Naive thymus-derived CD4-positive, alpha-beta T cell (primary cell): Measurements from ENCODE around the gene FYN. TPM values are rescaled to one million over a fixed set of nuclear protein-coding genes. Genes with fewer than 3 reads are reported as not detected.

Source experiments
- ATAC-seq: fragments of 150-1000 bp; cut with Tn5 transposase; 2 replicates; pipeline ENCODE4 v1.10.0; 2021; ENCODE audit warnings: mild to moderate bottlenecking, moderate library complexity
- CTCF ChIA-PET: fragments of 350-600 bp; sonication (Branson Sonifier 250); formaldehyde crosslinking; loops from one replicate; lab custom pipeline; 2021; ENCODE audit warnings: antibody characterized with exemption; lab: Charles Lee
- POLR2A ChIA-PET: fragments of 350-600 bp; sonication (Branson Sonifier 250); formaldehyde crosslinking; loops from one replicate; lab custom pipeline; 2021; ENCODE audit warnings: antibody characterized with exemption, inconsistent platforms; lab: Charles Lee
- DNase-seq, 9 donors: peaks; one replicate each; pipeline versions ENCODE4 v3.0.0 to v3.0.0-alpha.2; 2020 to 2022; ENCODE audit warnings: mixed read lengths in 1 of 9
- H3K27ac ChIP-seq: one replicate; pipeline ENCODE4 v1.7.0; 2013; ENCODE audit warnings: mild to moderate bottlenecking, low read depth, low read length, moderate library complexity
- H3K27me3 ChIP-seq, 2 donors: one replicate each; pipeline ENCODE4 v1.7.0; 2013; ENCODE audit warnings: low read length in 2 of 2, mild to moderate bottlenecking in 2 of 2, moderate library complexity in 2 of 2; ENCODE audit not compliant: control insufficient read depth in 2 of 2, insufficient read depth in 2 of 2
- H3K36me3 ChIP-seq, 3 experiments: 1 replicate in 2 of 3; 2 replicates in 1 of 3; pipeline ENCODE4 v1.7.0; 2013; ENCODE audit warnings: low read length in 3 of 3, mild to moderate bottlenecking in 3 of 3, moderate library complexity in 1 of 3; ENCODE audit not compliant: insufficient read depth in 3 of 3, control insufficient read depth in 2 of 3
- H3K4me1 ChIP-seq, 2 donors: one replicate each; pipeline ENCODE4 v1.7.0; 2013; ENCODE audit warnings: low read length in 2 of 2, mild to moderate bottlenecking in 2 of 2, moderate library complexity in 1 of 2; ENCODE audit not compliant: control insufficient read depth in 2 of 2, insufficient read depth in 2 of 2
- H3K4me3 ChIP-seq: 2 replicates; pipeline ENCODE4 v1.7.0; 2013; ENCODE audit warnings: mild to moderate bottlenecking, low read length
- H3K9me3 ChIP-seq, 3 experiments: 1 replicate in 2 of 3; 2 replicates in 1 of 3; pipeline ENCODE4 v1.7.0; 2013; ENCODE audit warnings: low read length in 3 of 3; ENCODE audit not compliant: control insufficient read depth in 2 of 3
- H3K27ac Mint-ChIP-seq, 9 donors: one replicate each; pipeline ENCODE4 v1.8.0; 2020 to 2022; ENCODE audit warnings: mixed read lengths in 9 of 9, mild to moderate bottlenecking in 8 of 9, moderate library complexity in 5 of 9, inconsistent platforms in 2 of 9
- H3K27me3 Mint-ChIP-seq, 5 donors: one replicate each; pipeline ENCODE4 v1.8.0; 2021 to 2022; ENCODE audit warnings: mixed read lengths in 5 of 5, mild to moderate bottlenecking in 1 of 5
- H3K36me3 Mint-ChIP-seq, 5 donors: one replicate each; pipeline ENCODE4 v1.8.0; 2020 to 2022; ENCODE audit warnings: mixed read lengths in 5 of 5, mild to moderate bottlenecking in 3 of 5, inconsistent platforms in 1 of 5
- H3K4me1 Mint-ChIP-seq, 7 donors: one replicate each; pipeline ENCODE4 v1.8.0; 2020 to 2022; ENCODE audit warnings: mixed read lengths in 7 of 7, mild to moderate bottlenecking in 3 of 7, inconsistent platforms in 1 of 7
- H3K4me3 Mint-ChIP-seq, 10 donors: one replicate each; pipeline ENCODE4 v1.8.0; 2020 to 2022; ENCODE audit warnings: mild to moderate bottlenecking in 10 of 10, mixed read lengths in 10 of 10, moderate library complexity in 6 of 10, inconsistent platforms in 2 of 10
- H3K9me3 Mint-ChIP-seq, 11 donors: one replicate each; pipeline ENCODE4 v1.8.0; 2020 to 2022; ENCODE audit warnings: mixed read lengths in 11 of 11, mild to moderate bottlenecking in 4 of 11, inconsistent platforms in 1 of 11, moderate library complexity in 1 of 11
- intact Hi-C, 2 donors: fragments of 100-400 bp; cut with micrococcal nuclease; formaldehyde crosslinking; loops; one replicate each; pipeline ENCODE4 v1.15.1; 2023
- polyA plus RNA-seq, 2 donors: library from polyadenylated mRNA; unstranded; fragments of 300-500 nt; fragmentation: Illumina TruSeq; gene quantifications; one replicate each; pipeline ENCODE4 v1.2.3, GENCODE V29; 2021
- total RNA-seq, 6 experiments: library from RNA in 5 of 6; stranded (reverse) in 5 of 6; gene quantifications; 1 replicate in 5 of 6; 2 replicates in 1 of 6; pipeline ENCODE4 v1.2.3 and lab custom pipeline; 2021 to 2026

The FYN gene
- total and polyA plus RNA-seq, 7 experiments from 2014 or later, result 200 to 720 (median 430) TPM

DNA sequence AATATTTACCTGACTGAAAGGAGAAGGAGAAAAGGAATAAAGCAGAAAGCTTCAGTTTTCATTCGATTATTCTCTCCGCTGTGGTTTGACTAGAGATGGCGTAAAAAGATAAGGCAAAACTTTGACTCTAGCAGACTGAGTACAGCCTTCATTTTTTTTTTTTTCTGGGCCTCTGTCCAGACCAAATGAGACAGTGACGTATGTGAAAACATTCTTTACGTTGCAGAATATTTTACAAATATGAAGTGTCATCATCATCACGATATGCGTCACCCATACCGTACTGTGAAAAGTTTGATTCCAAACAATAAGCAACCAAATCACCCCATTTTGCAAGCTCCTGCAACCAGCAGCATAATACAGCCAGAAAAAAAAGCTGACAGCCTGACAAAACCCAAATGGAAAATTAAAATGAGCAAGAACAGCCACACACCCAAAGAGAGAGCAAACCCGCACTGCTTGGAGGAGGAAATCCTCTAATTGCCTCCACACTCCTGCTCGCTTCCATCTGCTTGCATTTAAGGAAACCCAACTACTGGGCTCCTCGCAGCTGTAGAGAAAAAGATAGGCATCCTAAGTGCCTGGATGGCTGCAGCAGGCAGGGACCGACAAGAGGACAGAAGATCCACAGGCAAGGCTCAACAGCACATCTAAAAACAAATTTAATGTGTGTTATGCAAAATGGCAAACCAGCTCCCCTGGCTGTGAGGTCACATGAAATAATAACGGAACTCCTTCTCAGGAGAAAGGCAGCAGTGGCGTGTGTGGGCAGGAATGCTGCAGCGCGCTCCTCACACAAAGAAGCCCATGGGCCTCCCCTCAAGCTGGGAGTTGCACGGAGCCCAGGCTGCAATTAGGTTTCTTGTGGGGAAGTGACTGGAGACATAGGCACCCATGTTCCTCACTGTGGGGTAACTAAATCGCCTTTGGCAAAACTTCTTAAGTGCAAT is 113.1 kb downstream of the FYN start:
- ATAC-seq (peak; percentile 81), DNase-seq (peak in 7 of 9 donors; percentile 79 to 91 (median 87))
- Mint-ChIP-seq H3K36me3 (peaks cover 0 to 30% (median 16%) of the 10 kb centered on the region in 5 donors), H3K27me3 (no peaks in the 10 kb centered on the region), H3K9me3 (peaks cover 0 to 6% (median 0%) of the 10 kb centered on the region in 11 donors), H3K4me1 (peaks cover 60 to 98% (median 95%) of the 10 kb centered on the region in 7 donors), H3K4me3 (peak overlapping the region; percentile 79 to 95 (median 88)), H3K27ac (peak overlapping the region; percentile 94 to 100 (median 99))
- POLR2A ChIA-PET, result interaction anchor here (0.6 to 2.3 kb wide), 15 partner anchors 8 to 113 kb away, joined by 3 to 13 read pairs (median 4); partner anchors contain the start of gene FYN
- no peaks in the 10 kb centered on the region for H3K27me3 ChIP-seq
- peaks cover 69 to 92% of the 10 kb centered on the region in 2 donors for H3K4me1 ChIP-seq
- CTCF ChIA-PET, result interaction anchor here (0.6 to 1.2 kb wide), 7 partner anchors 20 to 248 kb away, joined by 3 to 5 read pairs (median 3); no protein-coding TSS in a partner anchor
- intact Hi-C loops, result loop anchor here (1.0 to 10.0 kb wide), 14 partner anchors 8 to 675 kb away; partner anchors contain the start of genes FAM229B (in 1 of the 2), FYN (in 1 of the 2), SLC16A10 (in 1 of the 2) and TUBE1 (in 1 of the 2)
- H3K27ac ChIP-seq, result peak overlapping the region; percentile 97
- H3K4me3 ChIP-seq, result peak overlapping the region; percentile 59
- H3K9me3 ChIP-seq, result no peaks in the 10 kb centered on the region
- H3K36me3 ChIP-seq, result peaks cover 0 to 4% (median 0%) of the 10 kb centered on the region in 3 experiments

DNA sequence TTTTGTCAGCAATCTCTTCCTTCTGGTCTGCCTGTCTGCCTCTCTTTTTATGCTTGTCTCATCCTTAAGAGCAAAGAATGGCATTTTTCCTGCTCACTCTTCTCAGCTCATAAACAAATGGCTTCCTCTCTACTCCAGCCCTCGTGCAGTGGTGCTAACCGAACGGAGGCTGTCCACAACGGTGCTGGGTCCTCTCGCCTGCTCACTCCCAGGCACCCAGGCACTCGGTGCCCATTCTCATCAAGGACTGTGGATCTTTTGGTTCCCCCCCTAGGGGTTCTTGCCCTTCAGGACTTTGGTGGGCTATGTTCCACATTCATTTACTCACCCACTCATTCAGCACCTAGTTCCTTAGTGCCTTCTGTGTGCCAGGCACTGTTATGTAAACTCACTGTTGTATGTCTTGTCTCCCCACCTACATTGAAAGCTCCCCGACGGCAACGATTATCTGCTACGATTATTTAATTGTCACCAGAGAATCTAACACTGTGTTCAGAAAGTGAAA is 113.9 kb downstream of the FYN start:
- Mint-ChIP-seq H3K4me3 (peak overlapping the region; percentile 79 to 95 (median 88)), H3K27me3 (no peaks in the 10 kb centered on the region), H3K36me3 (peaks cover 0 to 31% (median 13%) of the 10 kb centered on the region in 5 donors), H3K27ac (peak overlapping the region; percentile 94 to 100 (median 99)), H3K4me1 (peaks cover 59 to 98% (median 95%) of the 10 kb centered on the region in 7 donors), H3K9me3 (peaks cover 0 to 6% (median 0%) of the 10 kb centered on the region in 11 donors)
- DNase-seq (peak in 1 of 9 donors; percentile 39), ATAC-seq (peak; percentile 16)
- Histone ChIP-seq H3K27ac (peak overlapping the region; percentile 97), H3K27me3 (no peaks in the 10 kb centered on the region), H3K9me3 (no peaks in the 10 kb centered on the region), H3K4me3 (peak overlapping the region; percentile 59), H3K36me3 (peaks cover 0 to 4% (median 0%) of the 10 kb centered on the region in 3 experiments), H3K4me1 (peaks cover 69 to 92% of the 10 kb centered on the region in 2 donors)
- ChIA-PET CTCF (interaction anchor here (0.6 to 1.3 kb wide), 6 partner anchors 49 to 249 kb away, joined by 3 to 5 read pairs (median 4); no protein-coding TSS in a partner anchor), POLR2A (interaction anchor here (0.6 to 2.3 kb wide), 16 partner anchors 9 to 110 kb away, joined by 3 to 13 read pairs (median 4); no protein-coding TSS in a partner anchor)
- intact Hi-C loops, result loop anchor here (1.0 to 10.0 kb wide), 8 partner anchors 8 to 675 kb away; partner anchors contain the start of genes FYN (in 1 of the 2) and SLC16A10 (in 1 of the 2)

DNA sequence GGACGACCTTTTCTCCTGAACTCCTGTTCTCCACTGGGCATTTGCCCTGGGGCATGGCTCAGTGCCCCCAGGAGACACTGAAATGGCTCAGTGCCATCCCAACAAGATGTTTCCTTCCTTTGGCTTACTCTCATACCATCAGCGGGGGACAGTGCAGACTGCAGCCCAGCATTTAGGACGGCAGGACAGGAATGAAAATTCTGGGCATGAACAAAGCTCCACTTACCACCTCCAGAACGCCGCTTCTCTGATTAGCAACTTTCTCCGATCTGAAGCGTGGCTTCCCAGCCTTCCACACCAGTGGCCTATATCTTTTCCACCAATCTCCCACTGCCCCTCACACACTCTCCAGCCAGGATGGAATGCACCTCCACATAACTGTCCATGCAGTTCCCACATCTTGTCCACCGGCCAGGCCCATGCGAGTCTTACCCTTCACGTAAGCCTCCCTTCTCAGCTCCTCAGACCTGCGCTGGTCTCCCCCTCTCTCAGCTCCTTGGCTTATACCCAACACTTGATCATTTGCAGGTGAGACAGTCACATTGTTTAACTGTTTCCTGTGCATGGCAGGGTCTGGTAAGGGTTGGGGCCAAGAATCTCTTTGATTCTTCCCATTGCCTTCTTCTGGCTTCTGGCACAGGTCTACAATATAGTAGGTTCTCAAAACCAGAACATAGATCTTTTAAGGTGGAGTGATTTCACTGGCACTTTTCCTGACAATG is 114.5 kb downstream of the FYN start:
- Histone ChIP-seq H3K36me3 (peaks cover 0 to 4% (median 0%) of the 10 kb centered on the region in 3 experiments), H3K4me1 (peaks cover 69 to 93% of the 10 kb centered on the region in 2 donors), H3K27me3 (no peaks in the 10 kb centered on the region), H3K4me3 (peak overlapping the region; percentile 59), H3K9me3 (no peaks in the 10 kb centered on the region), H3K27ac (peak overlapping the region; percentile 97)
- Mint-ChIP-seq H3K9me3 (peaks cover 0 to 6% (median 0%) of the 10 kb centered on the region in 11 donors), H3K27me3 (no peaks in the 10 kb centered on the region), H3K27ac (peak overlapping the region; percentile 94 to 100 (median 99)), H3K4me1 (peaks cover 58 to 98% (median 95%) of the 10 kb centered on the region in 7 donors), H3K4me3 (peak overlapping the region; percentile 79 to 95 (median 88)), H3K36me3 (peaks cover 4 to 35% (median 16%) of the 10 kb centered on the region in 5 donors)
- ATAC-seq (peak; percentile 24), DNase-seq (peak in 6 of 9 donors; percentile 37 to 54 (median 46))
- POLR2A ChIA-PET, result interaction anchor here (0.9 to 2.3 kb wide), 7 partner anchors 9 to 111 kb away, joined by 3 to 13 read pairs (median 5); no protein-coding TSS in a partner anchor
- intact Hi-C loops, result loop anchor here (1.0 to 10.0 kb wide), 8 partner anchors 7 to 674 kb away; partner anchors contain the start of genes FYN (in 1 of the 2) and SLC16A10 (in 1 of the 2)
- CTCF ChIA-PET, result interaction anchor here (0.8 to 1.3 kb wide), 2 partner anchors 62 to 238 kb away, joined by 3 to 5 read pairs; no protein-coding TSS in a partner anchor

DNA sequence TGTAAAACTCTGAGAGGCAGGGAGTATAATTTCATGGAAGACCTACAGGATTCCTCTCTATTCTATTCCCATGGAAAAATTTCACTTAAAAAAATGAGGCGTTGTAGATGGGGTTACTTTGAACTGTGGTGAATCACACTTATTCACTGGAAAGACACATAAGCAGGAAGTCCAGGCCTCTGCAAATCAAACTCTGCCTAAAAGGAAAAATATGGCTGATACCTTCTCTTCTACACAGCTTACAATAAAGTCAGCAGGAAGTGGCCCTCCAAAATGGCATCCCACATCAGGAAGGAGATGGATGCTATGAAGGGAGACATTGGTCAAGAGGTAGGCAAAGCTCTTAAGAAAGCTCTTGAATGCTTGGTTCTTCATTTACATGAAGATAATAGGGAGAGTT is 115.9 kb downstream of the FYN start:
- Histone ChIP-seq H3K4me1 (peaks cover 69 to 93% of the 10 kb centered on the region in 2 donors), H3K36me3 (peaks cover 0 to 4% (median 0%) of the 10 kb centered on the region in 3 experiments), H3K27ac (peak overlapping the region; percentile 97), H3K4me3 (peak overlapping the region; percentile 59), H3K27me3 (no peaks in the 10 kb centered on the region), H3K9me3 (no peaks in the 10 kb centered on the region)
- peak overlapping the region; percentile 79 to 100 (median 99) for H3K27ac Mint-ChIP-seq
- intact Hi-C loops, result loop anchor here in 1 of 2 donors (10.0 kb wide), 1 partner anchor 673 kb away; the partner anchor contains the start of gene SLC16A10
- H3K4me3 Mint-ChIP-seq, result peak overlapping the region; percentile 65 to 95 (median 86)
- H3K4me1 Mint-ChIP-seq, result peaks cover 68 to 98% (median 95%) of the 10 kb centered on the region in 7 donors
- peaks cover 5 to 47% (median 27%) of the 10 kb centered on the region in 5 donors for H3K36me3 Mint-ChIP-seq
- ChIA-PET POLR2A (interaction anchor here (0.8 to 2.6 kb wide), 4 partner anchors 11 to 271 kb away, joined by 3 to 9 read pairs (median 5); no protein-coding TSS in a partner anchor), CTCF (no interaction called here)
- no peak for ATAC-seq
- DNase-seq, result peak in 1 of 9 donors; percentile 31
- H3K27me3 Mint-ChIP-seq, result no peaks in the 10 kb centered on the region
- H3K9me3 Mint-ChIP-seq, result peaks cover 0 to 6% (median 0%) of the 10 kb centered on the region in 11 donors

DNA sequence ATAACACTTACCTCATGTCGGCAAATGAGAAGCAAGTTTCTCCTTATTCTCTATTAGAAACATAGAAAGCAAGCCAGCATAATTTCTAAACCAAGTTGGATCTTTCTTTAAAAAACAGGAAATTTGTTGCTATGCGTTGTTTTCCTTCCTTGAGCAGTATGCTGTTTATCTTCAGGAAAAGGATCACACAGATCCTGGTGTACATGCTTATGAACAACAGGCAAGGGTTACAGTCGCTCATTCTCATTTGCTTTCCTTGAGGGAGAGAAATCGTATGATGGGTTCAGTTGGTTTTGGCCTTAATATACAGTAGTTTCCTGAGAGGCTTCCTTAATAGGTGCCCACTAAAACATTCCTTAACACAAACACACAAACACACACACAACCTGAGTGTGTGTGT is 118.8 kb downstream of the FYN start:
- intact Hi-C loops, result loop anchor here (5.0 to 10.0 kb wide), 2 partner anchors 272 to 670 kb away; partner anchors contain the start of genes REV3L (in 1 of the 2) and SLC16A10 (in 1 of the 2)
- peaks cover 55 to 98% (median 95%) of the 10 kb centered on the region in 7 donors for H3K4me1 Mint-ChIP-seq
- ATAC-seq (no peak), DNase-seq (no peak)
- peaks cover 0 to 5% (median 0%) of the 10 kb centered on the region in 11 donors for H3K9me3 Mint-ChIP-seq
- peak overlapping the region in 9 of 10 donors; percentile 2 to 82 (median 56) for H3K4me3 Mint-ChIP-seq
- no peaks in the 10 kb centered on the region for H3K36me3 ChIP-seq
- no peaks in the 10 kb centered on the region for H3K27me3 ChIP-seq
- peak overlapping the region; percentile 90 to 100 (median 98) for H3K27ac Mint-ChIP-seq
- POLR2A ChIA-PET, result interaction anchor here (0.9 kb wide), 1 partner anchor 8 kb away, joined by 6 read pairs; no protein-coding TSS in a partner anchor
- peak overlapping the region; percentile 97 for H3K27ac ChIP-seq
- H3K4me3 ChIP-seq, result no peak overlapping the region
- peaks cover 8 to 52% (median 33%) of the 10 kb centered on the region in 5 donors for H3K36me3 Mint-ChIP-seq
- CTCF ChIA-PET, result interaction anchor here (2.3 kb wide), 1 partner anchor 45 kb away, joined by 13 read pairs; no protein-coding TSS in a partner anchor
- H3K4me1 ChIP-seq, result peaks cover 73 to 93% of the 10 kb centered on the region in 2 donors
- no peaks in the 10 kb centered on the region for H3K9me3 ChIP-seq
- no peaks in the 10 kb centered on the region for H3K27me3 Mint-ChIP-seq
